CD4-positive, alpha-beta T cell treated with Interleukin-15 for 1 hour (primary cell): ENCODE results near the gene ACKR3.

Source experiments
- DNase-seq: peaks from one replicate; pipeline ENCODE4 v3.0.0-alpha.2; 2020

The ACKR3 gene

DNA sequence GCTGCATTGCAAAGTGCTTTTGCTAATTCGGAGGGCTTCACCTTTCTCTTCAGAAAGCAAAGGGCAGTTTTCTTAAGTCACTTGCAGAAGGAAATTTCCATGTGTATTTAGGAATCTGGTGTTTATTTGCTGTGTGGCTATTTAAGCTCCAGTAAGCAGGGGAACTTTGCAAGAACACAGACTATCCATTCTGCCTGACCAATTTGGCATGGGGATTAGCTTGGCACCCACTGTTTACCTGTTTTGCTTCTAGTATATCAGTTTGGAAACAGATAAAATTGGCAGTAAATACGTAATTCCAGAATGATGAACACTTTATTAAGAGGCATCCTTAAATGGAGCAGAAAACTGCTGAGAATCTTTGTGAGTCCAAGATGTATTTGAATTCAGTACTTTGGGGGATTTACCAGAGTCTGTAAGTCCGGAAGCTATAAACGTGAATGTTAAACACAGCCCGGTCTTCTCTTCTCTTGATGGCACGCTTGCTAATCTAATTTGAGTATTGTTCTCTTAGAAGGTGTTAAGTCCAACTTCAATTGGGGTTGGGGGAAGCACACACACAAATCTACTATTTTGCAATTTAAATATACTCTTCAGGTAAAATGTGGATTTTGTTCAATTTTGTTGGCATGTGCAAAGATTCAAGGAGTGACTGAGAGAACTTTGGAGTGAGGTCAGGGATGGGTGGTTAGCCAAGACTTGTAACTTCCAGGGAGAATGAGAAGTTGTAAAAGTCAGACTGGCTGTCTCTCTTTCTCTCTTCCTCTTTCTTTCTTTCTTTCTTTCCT, 650 bp downstream of the ACKR3 start:
- no peak for DNase-seq

DNA sequence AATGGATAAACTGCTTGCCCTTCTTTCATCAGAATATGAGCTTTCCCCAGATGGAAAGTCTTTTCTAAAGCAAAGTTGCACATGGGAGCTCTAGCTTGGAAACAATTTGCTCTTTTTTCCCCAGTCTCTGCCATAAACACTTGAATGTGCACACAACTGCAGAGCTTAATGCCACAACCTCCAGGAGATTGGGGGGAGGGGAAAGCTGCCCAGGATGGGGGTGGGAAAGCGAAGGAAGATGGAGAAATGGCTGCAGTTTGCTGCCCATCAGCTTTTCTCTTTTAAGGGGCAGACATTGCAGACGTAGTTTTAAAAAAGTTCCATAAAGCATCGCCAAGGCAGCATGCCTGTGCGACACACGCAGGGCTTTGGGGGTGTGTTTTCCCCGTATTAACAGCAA, 1.5 kb downstream of the ACKR3 start:
- no peak for DNase-seq

DNA sequence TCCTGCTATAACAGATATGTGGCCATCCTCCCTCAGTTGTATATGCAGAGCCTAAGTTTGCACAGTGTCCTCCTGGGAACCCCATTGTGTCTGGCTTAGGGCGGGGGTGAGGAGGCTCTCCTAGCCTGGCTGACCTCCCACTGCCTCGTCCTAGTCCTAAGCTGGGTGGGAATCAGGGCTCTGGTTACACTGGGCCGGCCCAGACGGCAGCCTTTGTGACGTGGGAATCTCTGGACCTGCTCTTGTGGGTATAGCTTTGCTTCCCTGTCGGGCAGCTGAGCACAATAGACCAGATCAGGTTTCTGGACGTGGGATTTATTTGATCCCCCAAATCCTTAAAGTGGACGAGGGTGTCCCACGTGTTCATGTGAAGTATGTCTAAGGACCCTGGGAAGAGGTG, 2.9 kb downstream of the ACKR3 start:
- no peak for DNase-seq

DNA sequence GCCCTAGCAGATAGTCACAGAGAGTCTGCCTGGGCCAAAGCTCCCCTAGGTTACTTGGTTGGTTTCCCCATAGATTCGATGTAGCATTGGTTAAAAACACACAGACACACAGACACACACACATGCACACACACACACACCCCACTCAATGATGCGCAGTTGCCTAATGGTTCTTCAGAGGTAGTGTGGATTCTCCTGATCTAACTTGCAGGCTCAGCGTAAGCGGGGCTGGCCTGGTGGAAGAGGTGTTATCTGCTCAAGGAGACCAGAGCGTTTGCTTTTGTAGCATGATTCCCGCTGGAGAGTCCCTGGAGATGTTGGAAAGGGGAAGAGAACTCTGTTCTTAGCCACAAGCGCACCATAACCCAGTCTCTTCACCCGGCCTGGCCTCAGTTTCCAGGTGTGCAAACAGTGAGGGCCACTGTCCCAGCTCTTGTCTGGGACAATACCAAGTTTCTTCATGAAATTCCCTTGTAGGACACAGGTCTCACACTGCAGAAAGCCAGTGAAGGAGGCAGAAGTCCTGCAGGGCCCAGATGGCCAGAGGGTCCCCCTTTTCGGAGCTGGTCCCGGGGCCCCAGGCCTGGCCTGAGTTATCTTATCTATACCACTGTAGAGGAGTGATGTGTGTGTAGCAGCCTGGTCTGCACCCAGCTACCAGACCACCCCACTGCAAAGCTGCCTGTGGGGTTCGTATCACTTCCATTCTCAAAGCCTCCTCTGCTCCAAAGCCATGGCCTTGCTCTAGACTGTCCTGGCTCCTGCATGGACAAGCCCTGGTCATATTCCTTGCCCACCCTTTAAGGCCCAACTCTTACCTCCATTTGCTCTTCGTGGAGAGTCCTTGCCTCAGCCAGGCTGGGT, 3.7 kb downstream of the ACKR3 start:
- no peak for DNase-seq

DNA sequence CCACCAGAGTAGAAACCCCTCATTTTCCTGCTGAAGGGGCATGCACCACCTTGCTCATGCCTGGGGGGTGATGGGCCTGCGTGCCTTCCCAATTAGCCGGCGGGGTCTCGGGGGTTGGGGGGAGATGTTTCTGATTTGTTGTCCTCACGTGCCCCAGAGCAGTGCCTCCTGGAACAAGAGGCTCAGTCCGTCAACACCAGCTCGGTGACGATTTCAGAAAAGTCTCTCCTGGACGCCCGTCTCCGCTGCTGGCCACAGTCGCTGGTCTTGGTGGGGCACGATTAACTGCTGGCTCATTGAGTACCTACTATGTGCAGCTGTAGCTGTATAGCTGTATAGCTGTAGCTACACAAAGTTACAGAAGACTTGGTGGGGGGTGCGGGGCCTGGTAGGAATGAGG, 4.4 kb downstream of the ACKR3 start:
- no peak for DNase-seq

DNA sequence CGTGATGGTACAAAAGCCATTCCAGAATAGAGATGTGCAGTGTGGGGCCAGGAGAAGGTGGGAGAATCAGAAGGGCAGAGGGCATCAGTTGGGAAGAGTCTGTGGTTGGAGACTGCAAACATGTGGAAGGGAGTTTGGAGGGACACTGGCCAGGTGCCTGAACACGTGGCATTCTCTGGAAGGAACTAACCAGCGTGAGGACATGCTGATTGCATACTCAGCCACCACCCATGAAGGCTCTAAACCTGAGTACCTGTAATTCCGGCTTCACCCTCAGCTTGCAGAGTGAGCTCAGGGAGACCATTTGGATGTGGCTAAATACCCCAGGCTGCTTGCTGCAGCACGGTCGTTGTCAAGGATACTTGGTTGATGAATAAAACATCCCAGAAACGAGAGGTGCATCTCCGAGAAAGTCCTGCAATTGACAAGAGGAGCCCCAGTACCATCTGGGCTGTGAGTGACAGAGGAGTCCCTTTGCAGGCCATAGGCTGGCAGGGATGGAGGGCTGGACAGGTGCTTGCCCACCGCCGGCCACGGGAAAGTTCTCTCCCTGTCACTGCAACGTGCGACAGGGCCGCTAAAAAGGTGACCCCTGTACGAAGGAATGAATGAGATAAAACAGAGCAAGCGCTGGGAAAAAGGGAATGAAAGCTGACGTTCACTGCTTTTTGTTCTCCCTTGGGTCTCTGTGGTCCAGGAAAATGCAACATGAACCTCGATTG, 5.0 kb downstream of the ACKR3 start:
- DNase-seq: no peak

DNA sequence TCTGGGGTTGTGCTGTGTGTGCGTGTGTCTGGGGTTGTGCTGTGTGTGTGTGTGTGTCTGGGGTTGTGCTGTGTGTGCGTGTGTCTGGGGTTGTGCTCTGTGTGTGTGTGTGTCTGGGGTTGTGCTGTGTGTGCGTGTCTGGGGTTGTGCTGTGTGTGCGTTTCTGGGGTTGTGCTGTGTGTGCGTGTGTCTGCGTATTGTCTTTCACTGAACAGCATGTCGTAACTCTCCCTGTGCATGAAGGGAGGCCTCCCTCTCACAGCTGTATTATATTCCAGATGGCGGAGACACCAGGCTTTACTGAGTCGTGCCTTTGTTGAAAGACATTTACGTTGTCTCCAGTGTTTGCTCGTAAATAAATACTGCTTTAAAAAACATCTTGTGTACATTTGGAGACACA, 5.9 kb downstream of the ACKR3 start:
- no peak for DNase-seq

DNA sequence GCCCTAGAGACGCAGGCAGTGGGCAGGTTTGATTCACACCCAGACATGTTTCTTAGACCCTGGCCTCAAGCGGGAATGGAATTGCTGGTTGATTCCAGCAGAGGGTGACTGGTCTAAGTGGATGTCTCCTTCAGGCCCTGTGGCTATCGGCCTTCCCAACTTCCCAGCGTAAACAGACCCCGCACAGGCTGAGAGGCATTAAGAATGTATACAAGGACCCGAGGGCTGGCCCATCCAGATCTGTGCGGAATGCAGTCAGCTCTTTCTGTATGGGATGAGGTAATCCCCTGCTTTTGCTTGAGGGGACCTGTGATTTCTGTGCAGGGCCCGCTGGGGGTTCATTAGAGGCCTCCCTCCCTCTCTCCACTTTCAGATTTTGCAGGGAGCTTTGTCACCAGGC, 6.5 kb downstream of the ACKR3 start:
- no peak for DNase-seq

DNA sequence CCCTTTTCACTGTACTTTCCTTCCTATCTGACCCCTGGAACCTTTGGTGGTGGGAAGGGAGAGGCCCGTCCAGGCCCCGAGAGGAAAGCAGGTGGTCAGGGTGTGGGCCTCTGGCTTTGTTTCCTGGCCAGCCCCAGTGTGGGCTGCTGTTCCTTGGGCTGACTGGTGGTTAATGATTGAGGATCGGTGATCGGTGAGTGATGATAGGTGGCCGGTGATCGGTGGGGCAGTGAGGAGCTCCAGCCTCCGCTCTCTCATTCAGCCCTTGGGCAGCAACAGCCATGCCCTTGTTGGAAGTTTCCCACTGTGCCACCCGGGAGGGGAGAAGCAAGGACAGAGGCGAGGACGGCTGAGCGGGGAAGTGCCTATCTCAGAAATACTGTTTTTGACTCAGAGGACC, 7.3 kb downstream of the ACKR3 start:
- no peak for DNase-seq

DNA sequence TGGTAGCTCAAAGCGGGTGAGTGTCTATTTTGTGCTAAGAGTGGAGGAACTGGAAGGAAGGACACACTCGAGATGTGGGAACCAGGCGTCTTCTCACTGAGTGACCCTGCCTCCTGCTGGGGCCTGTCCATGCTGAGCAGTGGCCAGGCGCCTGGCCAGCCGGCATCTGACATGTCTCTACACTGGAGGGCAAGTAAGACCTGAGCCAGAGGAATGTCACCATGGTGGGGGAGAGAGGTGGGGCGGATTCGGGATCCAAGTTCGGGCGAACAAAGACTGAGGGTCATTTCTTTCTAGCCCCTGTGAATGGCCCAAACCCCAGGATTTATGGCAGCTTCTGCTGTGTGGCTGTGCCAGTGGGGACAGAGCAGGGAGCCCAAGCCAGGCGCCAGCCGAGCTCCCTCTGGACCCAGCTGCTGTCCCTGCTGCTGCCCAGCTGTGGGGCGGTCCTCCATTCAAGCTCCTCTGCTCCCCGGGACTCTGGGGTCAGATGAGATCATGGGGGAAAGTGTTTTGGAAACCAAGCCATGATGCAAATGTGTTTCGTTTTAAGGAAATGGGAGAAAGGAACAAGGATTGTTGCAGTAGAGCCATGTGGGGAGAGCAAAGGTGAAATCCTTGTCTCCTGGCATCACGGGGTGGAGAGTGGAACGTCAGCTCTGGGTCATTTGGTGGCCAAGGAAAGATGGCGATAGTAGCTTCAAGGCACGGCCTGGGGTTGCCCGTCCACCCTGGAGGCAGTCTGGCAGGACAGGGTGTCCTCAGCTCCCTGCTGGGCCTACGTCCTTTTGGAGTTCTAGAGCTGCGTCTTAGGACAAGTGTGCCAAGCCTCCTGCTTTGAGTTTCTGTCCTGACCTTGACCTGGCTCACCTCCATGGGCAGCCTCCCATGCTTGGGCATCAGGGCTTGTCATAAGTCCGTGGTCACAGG, 8.1 kb downstream of the ACKR3 start:
- no peak for DNase-seq

DNA sequence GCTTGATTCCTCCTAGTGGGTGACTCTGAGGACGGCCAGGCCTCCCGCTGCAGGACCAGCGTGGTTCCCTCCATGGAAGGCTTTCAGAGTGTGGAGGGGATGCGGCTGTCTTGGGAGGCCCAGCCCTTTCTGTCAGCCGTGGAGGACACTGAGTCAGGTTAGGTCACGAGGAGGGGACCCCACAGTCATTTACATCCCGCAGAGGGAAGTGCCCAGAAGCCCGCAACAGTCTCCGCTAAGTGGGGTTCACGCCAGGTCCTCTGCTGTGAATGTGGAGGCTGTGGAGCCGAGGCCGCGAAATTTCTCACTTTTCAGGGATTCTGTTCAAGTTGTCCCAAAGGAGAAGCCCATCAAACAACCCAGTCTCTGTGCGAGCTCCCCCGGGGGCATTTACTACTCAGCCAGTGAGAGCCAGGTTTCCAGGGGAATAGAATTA, 8.8 kb downstream of the ACKR3 start:
- no peak for DNase-seq

DNA sequence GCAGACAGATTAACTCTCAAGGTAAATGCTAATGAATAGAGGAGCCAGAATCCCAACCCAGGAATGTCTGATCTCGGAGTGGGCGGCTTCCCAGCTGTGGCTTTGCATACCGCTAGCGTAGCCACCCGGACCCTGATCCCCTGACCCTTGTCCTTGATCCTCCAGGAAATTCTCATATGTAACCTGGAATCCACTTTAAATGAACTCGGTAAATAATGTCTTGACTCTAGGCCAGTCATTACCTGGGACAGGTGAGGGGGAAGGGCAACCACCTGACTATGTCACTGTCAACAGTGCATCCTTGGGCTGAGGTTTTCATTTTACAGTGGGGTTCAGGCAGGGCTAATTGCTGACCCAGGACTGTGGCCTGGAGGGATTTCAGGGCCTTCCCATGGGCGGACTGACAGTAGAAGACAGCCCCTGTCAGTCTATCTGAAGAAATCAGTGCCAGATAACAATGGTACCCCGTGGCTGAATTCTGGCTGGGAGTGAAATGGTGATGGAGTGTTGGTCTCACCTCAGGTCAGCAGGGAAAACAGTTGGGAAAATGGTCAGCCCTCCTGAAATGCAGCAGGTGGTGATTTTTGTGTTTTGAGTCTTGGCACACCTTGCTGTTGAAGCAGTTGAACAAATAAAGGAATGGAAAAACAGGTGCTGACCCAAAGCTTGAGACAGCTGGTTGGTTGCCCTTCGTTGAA, 9.6 kb downstream of the ACKR3 start:
- DNase-seq: no peak

DNA sequence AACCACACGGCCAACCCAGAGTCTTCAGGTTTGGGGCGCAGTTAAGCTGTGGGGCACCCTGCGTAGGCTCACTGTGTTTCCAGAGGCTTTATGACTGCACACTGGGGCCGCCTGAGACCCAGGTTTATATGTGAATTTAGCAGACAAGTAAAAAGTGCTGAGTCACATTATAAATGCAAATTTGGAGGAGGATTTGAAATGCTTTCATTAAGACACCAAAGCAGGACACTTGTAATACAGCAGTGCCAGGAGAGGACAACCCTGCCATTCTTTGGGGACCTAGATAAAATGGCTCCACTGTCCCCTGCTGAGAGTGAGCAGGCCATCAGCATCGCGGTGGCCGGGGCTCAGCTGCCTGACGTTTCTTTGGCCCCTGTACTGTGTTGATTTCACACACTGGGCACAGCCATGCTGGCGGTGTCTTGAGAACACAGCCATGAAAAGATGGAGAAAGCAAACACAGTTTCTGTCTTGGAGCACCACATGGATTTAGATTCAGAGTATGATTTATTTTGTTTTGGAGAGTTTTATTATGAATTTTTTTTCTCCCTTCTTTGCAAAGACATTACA, 10.2 kb downstream of the ACKR3 start:
- DNase-seq: no peak

DNA sequence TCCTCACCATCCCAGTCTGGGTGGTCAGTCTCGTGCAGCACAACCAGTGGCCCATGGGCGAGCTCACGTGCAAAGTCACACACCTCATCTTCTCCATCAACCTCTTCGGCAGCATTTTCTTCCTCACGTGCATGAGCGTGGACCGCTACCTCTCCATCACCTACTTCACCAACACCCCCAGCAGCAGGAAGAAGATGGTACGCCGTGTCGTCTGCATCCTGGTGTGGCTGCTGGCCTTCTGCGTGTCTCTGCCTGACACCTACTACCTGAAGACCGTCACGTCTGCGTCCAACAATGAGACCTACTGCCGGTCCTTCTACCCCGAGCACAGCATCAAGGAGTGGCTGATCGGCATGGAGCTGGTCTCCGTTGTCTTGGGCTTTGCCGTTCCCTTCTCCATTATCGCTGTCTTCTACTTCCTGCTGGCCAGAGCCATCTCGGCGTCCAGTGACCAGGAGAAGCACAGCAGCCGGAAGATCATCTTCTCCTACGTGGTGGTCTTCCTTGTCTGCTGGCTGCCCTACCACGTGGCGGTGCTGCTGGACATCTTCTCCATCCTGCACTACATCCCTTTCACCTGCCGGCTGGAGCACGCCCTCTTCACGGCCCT, 11.2 kb downstream of the ACKR3 start:
- no peak for DNase-seq

DNA sequence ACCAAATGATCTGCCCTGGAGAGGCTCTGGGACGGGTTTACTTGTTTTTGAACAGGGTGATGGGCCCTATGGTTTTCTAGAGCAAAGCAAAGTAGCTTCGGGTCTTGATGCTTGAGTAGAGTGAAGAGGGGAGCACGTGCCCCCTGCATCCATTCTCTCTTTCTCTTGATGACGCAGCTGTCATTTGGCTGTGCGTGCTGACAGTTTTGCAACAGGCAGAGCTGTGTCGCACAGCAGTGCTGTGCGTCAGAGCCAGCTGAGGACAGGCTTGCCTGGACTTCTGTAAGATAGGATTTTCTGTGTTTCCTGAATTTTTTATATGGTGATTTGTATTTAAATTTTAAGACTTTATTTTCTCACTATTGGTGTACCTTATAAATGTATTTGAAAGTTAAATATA, 11.9 kb downstream of the ACKR3 start:
- no peak for DNase-seq

DNA sequence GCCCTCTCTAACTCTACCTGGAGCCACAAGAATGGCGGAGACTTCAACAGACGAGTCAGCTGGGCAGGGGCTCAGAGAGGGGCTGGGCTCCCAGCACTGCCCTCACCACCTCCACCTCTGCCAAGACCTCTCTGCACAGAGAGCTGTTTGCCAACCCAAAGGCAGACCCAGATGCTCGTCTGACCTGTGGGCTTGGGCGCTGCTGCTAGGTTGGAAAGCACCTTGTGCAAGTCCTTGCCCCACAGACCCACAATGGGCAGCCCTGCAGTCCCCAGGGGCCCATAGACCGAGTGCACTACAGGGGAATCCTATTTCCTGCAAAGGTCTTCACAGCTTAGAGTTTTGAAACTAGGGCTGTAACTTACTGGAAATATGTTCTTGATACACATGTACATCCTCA, 13.3 kb downstream of the ACKR3 start:
- DNase-seq: no peak

DNA sequence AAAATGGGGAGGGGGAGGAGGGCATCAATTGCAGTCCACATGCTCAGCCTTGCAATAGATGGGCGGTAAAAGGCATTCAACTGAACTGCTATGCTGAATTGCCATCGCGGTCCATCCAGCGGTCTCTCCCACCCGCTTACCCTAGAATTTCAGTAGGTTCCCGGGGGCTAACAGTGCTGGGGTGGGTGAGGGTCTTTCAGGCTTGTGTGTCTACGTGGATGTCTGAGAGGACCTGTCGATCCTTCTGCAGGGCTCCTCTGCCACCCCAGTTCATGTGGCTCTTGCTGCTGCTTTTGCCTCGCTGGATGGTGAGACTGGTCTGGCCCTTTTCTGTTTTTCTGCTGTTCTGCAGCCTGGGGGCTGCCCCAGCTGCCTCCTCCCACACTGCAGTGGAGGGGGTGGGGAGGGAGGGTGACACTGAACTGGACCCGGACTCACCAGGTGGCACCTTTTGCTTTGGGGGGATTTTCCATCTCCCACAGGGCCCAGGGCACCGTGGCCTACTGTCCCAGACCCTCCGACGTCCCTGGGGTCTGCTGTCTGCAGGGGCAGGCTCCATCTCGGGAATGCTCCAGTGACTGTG, 14.1 kb downstream of the ACKR3 start:
- DNase-seq: no peak

DNA sequence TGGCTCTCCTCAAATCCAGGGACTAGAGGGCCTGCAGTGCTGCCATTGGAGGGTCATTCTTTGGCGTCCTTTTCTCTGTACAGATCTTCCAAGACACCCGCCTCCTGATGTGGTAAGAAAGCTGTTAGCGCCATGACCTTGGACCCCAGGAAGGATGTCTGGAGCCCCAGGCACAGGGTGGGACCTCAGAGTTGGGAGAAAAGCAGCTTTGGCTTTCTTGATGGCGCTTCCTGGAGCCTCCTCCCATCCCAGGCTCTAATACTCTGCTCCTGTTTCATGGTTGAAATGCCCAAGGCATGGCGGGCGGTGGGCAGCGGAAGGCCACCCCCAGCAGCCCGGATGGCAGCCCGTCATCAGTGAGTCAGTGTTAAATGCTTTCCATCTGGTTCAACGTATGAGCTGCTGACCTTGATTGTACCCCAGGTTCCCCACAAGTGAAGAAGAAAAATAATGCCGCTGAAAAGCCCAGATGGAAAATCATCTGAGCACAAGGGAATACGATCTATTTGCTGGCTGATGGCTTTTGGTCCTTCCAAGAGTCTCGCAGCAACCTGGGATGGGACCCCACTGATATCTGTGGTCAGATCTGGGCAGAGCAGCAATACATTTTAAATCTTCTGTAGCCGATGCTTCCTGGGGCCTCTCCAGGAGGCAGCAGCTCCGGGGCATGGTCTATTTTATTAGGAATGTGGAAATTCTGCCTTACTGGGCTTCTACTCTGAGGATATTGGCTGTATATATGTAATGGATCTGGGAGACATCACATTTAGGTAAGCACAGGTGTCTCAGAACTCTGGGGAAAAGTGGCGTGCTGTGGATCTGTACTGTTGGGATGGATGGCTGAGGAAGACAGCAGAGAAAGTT, 15.1 kb downstream of the ACKR3 start:
- DNase-seq: no peak

DNA sequence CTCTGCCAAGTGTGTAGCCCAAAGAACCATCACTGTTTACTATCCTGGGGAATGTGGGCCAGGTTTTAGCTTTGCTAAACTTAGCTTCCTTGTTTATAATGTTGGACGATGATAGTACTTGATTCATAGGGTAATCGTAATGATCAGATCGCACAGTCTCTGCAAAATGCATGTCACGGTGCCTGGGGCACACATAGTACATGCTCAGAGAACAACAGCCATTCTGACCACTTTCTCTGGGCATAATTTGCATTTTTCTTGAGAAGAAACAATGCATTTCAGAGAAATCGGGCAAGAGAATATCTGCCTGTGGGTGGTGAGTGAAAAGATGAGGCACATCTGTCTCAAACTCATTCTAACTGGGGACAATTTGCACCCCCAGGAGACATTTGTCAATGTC, 16.3 kb downstream of the ACKR3 start:
- DNase-seq: no peak
